ENCODE results near the gene OGN. TPM values are rescaled to one million over a fixed set of nuclear protein-coding genes. Genes with fewer than 3 reads are reported as not detected.

The OGN gene
- total RNA-seq, 1 experiment from 2014 or later = not detected

DNA sequence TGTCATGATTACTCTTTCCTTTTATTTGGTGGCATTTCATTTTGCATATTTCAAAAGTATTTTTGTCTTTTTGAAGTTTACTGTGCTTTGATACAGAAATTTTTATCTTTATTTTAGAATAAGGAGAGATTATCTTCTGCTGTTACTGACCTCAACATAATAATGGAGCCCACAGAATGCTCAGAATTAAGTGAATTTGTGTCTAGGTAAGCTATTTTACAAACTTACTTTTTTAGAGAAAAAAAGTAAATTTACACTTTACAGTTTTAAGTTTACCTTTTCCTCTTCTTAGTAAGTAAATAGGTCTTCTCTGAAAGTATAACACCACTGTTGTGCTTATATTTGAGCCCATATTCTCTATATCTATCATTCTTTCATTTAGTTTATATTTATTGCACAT, 58.8 kb downstream of the OGN start:
- DNase-seq (ENCODE audit: low read depth) = no peak

- DNase-seq (ENCODE audit: low read depth) = no peak
Measured at GRCh38 chr9:92342825-92343488, 61.4 kb downstream of the OGN start.

- no peak for DNase-seq (ENCODE audit: low read depth)
Measured at GRCh38 chr9:92341578-92341977, 62.8 kb downstream of the OGN start.

- no peak for DNase-seq (ENCODE audit: low read depth)
Measured at GRCh38 chr9:92333282-92333634, 71.1 kb downstream of the OGN start.

Other genes with a start within 250 kb of the OGN start
- 275 and 302 TPM in 2 replicates for gene IARS1, start 110.9 kb downstream of the OGN start, total RNA-seq (2014; rRNA removed; shearing (Covaris generic))
- 31.9 and 44.3 TPM in 2 replicates for gene NOL8, start 79.2 kb downstream of the OGN start, total RNA-seq (2014; rRNA removed; shearing (Covaris generic))
- gene CENPP, start 78.6 kb downstream of the OGN start, total RNA-seq (2014; rRNA removed; shearing (Covaris generic)) = 7.6 and 12.7 TPM in 2 replicates
- gene OMD, start 19.9 kb upstream of the OGN start, total RNA-seq (2014; rRNA removed; shearing (Covaris generic)) = not detected in 2 replicates
- gene ASPN, start 77.9 kb upstream of the OGN start, total RNA-seq (2014; rRNA removed; shearing (Covaris generic)) = not detected in 2 replicates
- gene ECM2, start 131.4 kb upstream of the OGN start, total RNA-seq (2014; rRNA removed; shearing (Covaris generic)) = 0.15 and 0.17 TPM in 2 replicates